ENCODE data around the gene PRRT1. TPM values are rescaled to one million over a fixed set of nuclear protein-coding genes. Genes with fewer than 3 reads are reported as not detected.
A peak's percentile ranks its signal among the peaks of the same experiment; 100 is the strongest.
"Not testable (repeated sequence)": the region's sequence is repeated elsewhere in the genome, so short reads cannot be mapped to it uniquely, and the experiment has no call there.

PRRT1 gene
- total RNA-seq, 2 donors from 2014 or later, result 2.0 to 3.0 TPM

GRCh38 chr6:32147401-32148132 is 4.2 kb downstream of the PRRT1 start:
- H3K4me1 ChIP-seq (ENCODE audit: control insufficient read depth, insufficient read depth, low read length), result peaks cover 9% of the 10 kb centered on the region
- WGBS, 2 experiments (ENCODE audit: insufficient coverage in 1 of 2, insufficient read length in 1 of 2), result 87 to 88% methylated on average over 2 to 4 of the region's 4 CpGs
- no peaks in the 10 kb centered on the region for H3K27me3 ChIP-seq (ENCODE audit: control insufficient read depth, insufficient read depth, low read length, poor library complexity, severe bottlenecking)
- no peak overlapping the region for H3K4me3 Mint-ChIP-seq
- no peaks in the 10 kb centered on the region for H3K9me3 ChIP-seq (ENCODE audit: control insufficient read depth, low read length)
- TF ChIP-seq CTCF (conservative IDR thresholded peaks at IDR 0.05), result no peak
- no peak overlapping the region for H3K27ac Mint-ChIP-seq
- H3K9me3 Mint-ChIP-seq, result no peaks in the 10 kb centered on the region
- no peak for DNase-seq
- no peaks in the 10 kb centered on the region for H3K36me3 ChIP-seq (ENCODE audit: control insufficient read depth, insufficient read depth, low read length)
- no peak overlapping the region for H3K27ac ChIP-seq (ENCODE audit: low read depth, low read length)
- H3K4me3 ChIP-seq (ENCODE audit: low read length), result no peak overlapping the region
- no peak overlapping the region for H3K9ac ChIP-seq (ENCODE audit: extremely low read depth, low read length, poor library complexity, severe bottlenecking)
- H3K4me1 Mint-ChIP-seq, result peaks cover 49% of the 10 kb centered on the region
- H3K36me3 Mint-ChIP-seq (ENCODE audit: low read depth), result no peaks in the 10 kb centered on the region
- peaks cover 27% of the 10 kb centered on the region for H3K27me3 Mint-ChIP-seq (ENCODE audit: insufficient read depth)

GRCh38 chr6:32146687-32147086 is 5.1 kb downstream of the PRRT1 start:
- Mint-ChIP-seq H3K9me3 (no peaks in the 10 kb centered on the region), H3K27me3 (ENCODE audit: insufficient read depth) (peaks cover 24% of the 10 kb centered on the region), H3K36me3 (ENCODE audit: low read depth) (no peaks in the 10 kb centered on the region), H3K4me3 (peak overlapping the region; percentile 2), H3K4me1 (peaks cover 49% of the 10 kb centered on the region), H3K27ac (peak overlapping the region; percentile 87)
- Histone ChIP-seq H3K27me3 (ENCODE audit: control insufficient read depth, insufficient read depth, low read length, poor library complexity, severe bottlenecking) (no peaks in the 10 kb centered on the region), H3K36me3 (ENCODE audit: control insufficient read depth, insufficient read depth, low read length) (no peaks in the 10 kb centered on the region), H3K4me1 (ENCODE audit: control insufficient read depth, insufficient read depth, low read length) (peaks cover 3% of the 10 kb centered on the region), H3K9me3 (ENCODE audit: control insufficient read depth, low read length) (no peaks in the 10 kb centered on the region), H3K27ac (ENCODE audit: low read depth, low read length) (no peak overlapping the region), H3K9ac (ENCODE audit: extremely low read depth, low read length, poor library complexity, severe bottlenecking) (peak overlapping the region; percentile 45), H3K4me3 (ENCODE audit: low read length) (peak overlapping the region; percentile 50)
- TF ChIP-seq CTCF (conservative IDR thresholded peaks at IDR 0.05), result no peak
- 40 to 55% methylated on average over 4 of the region's 4 CpGs for WGBS, 2 experiments (ENCODE audit: insufficient coverage in 1 of 2, insufficient read length in 1 of 2)
- DNase-seq, result peak; percentile 61

GRCh38 chr6:32146287-32146686 is 5.5 kb downstream of the PRRT1 start:
- Histone ChIP-seq H3K9ac (ENCODE audit: extremely low read depth, low read length, poor library complexity, severe bottlenecking) (peak overlapping the region; percentile 45), H3K27ac (ENCODE audit: low read depth, low read length) (no peak overlapping the region), H3K4me1 (ENCODE audit: control insufficient read depth, insufficient read depth, low read length) (peaks cover 3% of the 10 kb centered on the region), H3K36me3 (ENCODE audit: control insufficient read depth, insufficient read depth, low read length) (no peaks in the 10 kb centered on the region), H3K4me3 (ENCODE audit: low read length) (peak overlapping the region; percentile 50), H3K27me3 (ENCODE audit: control insufficient read depth, insufficient read depth, low read length, poor library complexity, severe bottlenecking) (no peaks in the 10 kb centered on the region), H3K9me3 (ENCODE audit: control insufficient read depth, low read length) (no peaks in the 10 kb centered on the region)
- 64 to 100% methylated on average over 1 of the region's 1 CpG for WGBS, 2 experiments (ENCODE audit: insufficient coverage in 1 of 2, insufficient read length in 1 of 2)
- Mint-ChIP-seq H3K27me3 (ENCODE audit: insufficient read depth) (peaks cover 22% of the 10 kb centered on the region), H3K4me3 (peak overlapping the region; percentile 2), H3K36me3 (ENCODE audit: low read depth) (no peaks in the 10 kb centered on the region), H3K4me1 (peaks cover 50% of the 10 kb centered on the region), H3K9me3 (no peaks in the 10 kb centered on the region), H3K27ac (peak overlapping the region; percentile 87)
- no peak for TF ChIP-seq CTCF (conservative IDR thresholded peaks at IDR 0.05)
- DNase-seq, result no peak

- DNase-seq; H3K27ac ChIP-seq (ENCODE audit: low read depth, low read length); H3K36me3 Mint-ChIP-seq (ENCODE audit: low read depth); H3K27me3 Mint-ChIP-seq (ENCODE audit: insufficient read depth); H3K9me3 ChIP-seq (ENCODE audit: control insufficient read depth, low read length); H3K36me3 ChIP-seq (ENCODE audit: control insufficient read depth, insufficient read depth, low read length); H3K4me3 Mint-ChIP-seq; H3K4me3 ChIP-seq (ENCODE audit: low read length); H3K27ac Mint-ChIP-seq; H3K9ac ChIP-seq (ENCODE audit: extremely low read depth, low read length, poor library complexity, severe bottlenecking); H3K27me3 ChIP-seq (ENCODE audit: control insufficient read depth, insufficient read depth, low read length, poor library complexity, severe bottlenecking); H3K9me3 Mint-ChIP-seq: not testable (repeated sequence)
- H3K4me1 Mint-ChIP-seq, result peaks cover 44% of the 10 kb centered on the region
- WGBS, 2 experiments (ENCODE audit: insufficient coverage in 1 of 2, insufficient read length in 1 of 2), result 86 to 95% methylated on average over 3 to 7 of the region's 7 CpGs
- H3K4me1 ChIP-seq (ENCODE audit: control insufficient read depth, insufficient read depth, low read length), result peaks cover 11% of the 10 kb centered on the region
These were observed 7.5 kb downstream of the PRRT1 start for GRCh38 chr6:32144238-32144637.

All from endodermal cell (in vitro differentiated cells).